ENCODE data around the gene CDH13. TPM values are rescaled to one million over a fixed set of nuclear protein-coding genes. Genes with fewer than 3 reads are reported as not detected.

CDH13 gene
- total RNA-seq, 1 donor: under 0.01 TPM

GRCh38 chr16:82625066-82625968, 1.5 kb upstream of the CDH13 start:
- DNase-seq (ENCODE audit: low read depth in 2 of 3, low spot score in 2 of 3): no peak

GRCh38 chr16:82628088-82628423, 1.3 kb downstream of the CDH13 start:
- no peak for DNase-seq (ENCODE audit: low read depth in 2 of 3, low spot score in 2 of 3)

- DNase-seq (ENCODE audit: low read depth in 2 of 3, low spot score in 2 of 3): no peak
Observed at GRCh38 chr16:82628711-82629110, 1.9 kb downstream of the CDH13 start.

- no peak for DNase-seq (ENCODE audit: low read depth in 2 of 3, low spot score in 2 of 3)
Observed at GRCh38 chr16:82629441-82630027, 2.8 kb downstream of the CDH13 start.

GRCh38 chr16:82630219-82630618, 3.5 kb downstream of the CDH13 start:
- no peak for DNase-seq (ENCODE audit: low read depth in 2 of 3, low spot score in 2 of 3)

- peak in 1 of 3 donors; percentile 18 for DNase-seq (ENCODE audit: low read depth in 2 of 3, low spot score in 2 of 3)
Observed at GRCh38 chr16:82630688-82631087, 3.9 kb downstream of the CDH13 start.

- no peak for DNase-seq (ENCODE audit: low read depth in 2 of 3, low spot score in 2 of 3)
Observed at GRCh38 chr16:82631701-82632685, 5.2 kb downstream of the CDH13 start.

- DNase-seq (ENCODE audit: low read depth in 2 of 3, low spot score in 2 of 3): no peak
Observed at GRCh38 chr16:82633964-82634600, 7.3 kb downstream of the CDH13 start.

- DNase-seq (ENCODE audit: low read depth in 2 of 3, low spot score in 2 of 3): no peak
Observed at GRCh38 chr16:82634955-82635610, 8.3 kb downstream of the CDH13 start.

GRCh38 chr16:82636485-82636884, 9.7 kb downstream of the CDH13 start:
- no peak for DNase-seq (ENCODE audit: low read depth in 2 of 3, low spot score in 2 of 3)

GRCh38 chr16:82636958-82637357, 10.2 kb downstream of the CDH13 start:
- no peak for DNase-seq (ENCODE audit: low read depth in 2 of 3, low spot score in 2 of 3)

- no peak for DNase-seq (ENCODE audit: low read depth in 2 of 3, low spot score in 2 of 3)
Observed at GRCh38 chr16:82638095-82638798, 11.5 kb downstream of the CDH13 start.

GRCh38 chr16:82639263-82639662, 12.5 kb downstream of the CDH13 start:
- DNase-seq (ENCODE audit: low read depth in 2 of 3, low spot score in 2 of 3): no peak

- peak in 1 of 3 donors; percentile 55 for DNase-seq (ENCODE audit: low read depth in 2 of 3, low spot score in 2 of 3)
Observed at GRCh38 chr16:82639666-82640336, 13.0 kb downstream of the CDH13 start.

GRCh38 chr16:82641336-82641984, 14.7 kb downstream of the CDH13 start:
- peak in 1 of 3 donors; percentile 27 for DNase-seq (ENCODE audit: low read depth in 2 of 3, low spot score in 2 of 3)

GRCh38 chr16:82643136-82643535, 16.4 kb downstream of the CDH13 start:
- no peak for DNase-seq (ENCODE audit: low read depth in 2 of 3, low spot score in 2 of 3)

- no peak for DNase-seq (ENCODE audit: low read depth in 2 of 3, low spot score in 2 of 3)
Observed at GRCh38 chr16:82643936-82644630, 17.3 kb downstream of the CDH13 start.

- DNase-seq (ENCODE audit: low read depth in 2 of 3, low spot score in 2 of 3): no peak
Observed at GRCh38 chr16:82646504-82646903, 19.7 kb downstream of the CDH13 start.

Measured in hematopoietic multipotent progenitor cell (in vitro differentiated cells).